Gastrocnemius medialis (tissue), 4 donors: ENCODE results near the gene PRAMEF18. TPM values are rescaled to one million over a fixed set of nuclear protein-coding genes. Genes with fewer than 3 reads are reported as not detected.
A peak's percentile ranks its signal among the peaks of the same experiment; 100 is the strongest.
"Not testable (repeated sequence)": the region's sequence is repeated elsewhere in the genome, so short reads cannot be mapped to it uniquely, and the experiment has no call there.

Source experiments
- ATAC-seq, 2 donors: fragments of 150-250 bp; one replicate each; pipeline ENCODE4 v1.9.1; 2016
- DNase-seq, 2 donors: peaks; one replicate each; pipeline ENCODE4 v3.0.0-alpha.2; 2019
- H3K27ac ChIP-seq, 4 donors: fragments of 200-600 bp; sonication (generic); 1 replicate in 1 of 4; 2 replicates in 3 of 4; pipeline ENCODE4 v1.5.1; 2016 to 2018; ENCODE audit warnings: mild to moderate bottlenecking in 2 of 4, moderate library complexity in 1 of 4
- H3K27me3 ChIP-seq, 3 donors: fragments of 200-600 bp; sonication (generic) in 2 of 3; 1 replicate in 1 of 3; 2 replicates in 2 of 3; pipeline versions ENCODE4 v1.5.1 to v1.6.0; 2016 to 2019; ENCODE audit warnings: mild to moderate bottlenecking in 1 of 3, moderate library complexity in 1 of 3
- H3K36me3 ChIP-seq, 2 donors: fragments of 200-600 bp; sonication (generic) in 1 of 2; one replicate each; pipeline ENCODE4 v1.5.1; 2017 to 2018
- H3K4me1 ChIP-seq, 2 donors: fragments of 200-600 bp; sonication (generic) in 1 of 2; one replicate each; pipeline ENCODE4 v1.5.1; 2016 to 2017; ENCODE audit warnings: mild to moderate bottlenecking in 2 of 2
- H3K4me3 ChIP-seq, 4 donors: fragments of 200-600 bp; sonication (generic) in 3 of 4; 1 replicate in 1 of 4; 2 replicates in 3 of 4; pipeline ENCODE4 v1.5.1; 2016 to 2019; ENCODE audit warnings: mild to moderate bottlenecking in 2 of 4
- H3K9me3 ChIP-seq, 3 donors: fragments of 200-600 bp; sonication (generic) in 2 of 3; 1 replicate in 1 of 3; 2 replicates in 2 of 3; pipeline ENCODE4 v1.5.1; 2016 to 2019
- in situ Hi-C, 4 donors: fragments of 200-750 bp; cut with MboI; loops; one replicate each; pipeline versions ENCODE4 v1.15.0 to v1.8.0; 2017; ENCODE audit warnings: low sequenced_read_pairs in 4 of 4
- intact Hi-C: fragments of 100-400 bp; cut with DNase I; formaldehyde crosslinking; loops from one replicate; pipeline ENCODE4 v1.15.1; 2023; ENCODE audit warnings: low total_unique reads
- total RNA-seq, 4 donors: library from RNA; depleted of rRNA; stranded (reverse); fragments of >200 nt; gene quantifications; one replicate each; pipeline versions ENCODE4 v1.1.0 to v1.2.3, GENCODE V29; 2016

Gene PRAMEF18
- not detected for total RNA-seq

GRCh38 chr1:13225675-13226204, at the start of gene PRAMEF18:
Gene PRAMEF18, minus strand, starts transcription at chr1:13226154. Its CDS starts 48 bp downstream, at chr1:13226106.
- H3K36me3 ChIP-seq, ATAC-seq, intact Hi-C loops, H3K27me3 ChIP-seq, H3K27ac ChIP-seq, H3K4me3 ChIP-seq, H3K9me3 ChIP-seq, DNase-seq, in situ Hi-C loops, H3K4me1 ChIP-seq: not testable (repeated sequence)

GRCh38 chr1:13265124-13265523, 39.2 kb upstream of the PRAMEF18 start:
- H3K27me3 ChIP-seq, H3K27ac ChIP-seq, H3K9me3 ChIP-seq, ATAC-seq, in situ Hi-C loops, intact Hi-C loops, H3K4me1 ChIP-seq, H3K4me3 ChIP-seq, DNase-seq, H3K36me3 ChIP-seq: not testable (repeated sequence)

- H3K36me3 ChIP-seq, H3K4me3 ChIP-seq, DNase-seq, H3K9me3 ChIP-seq, H3K4me1 ChIP-seq, in situ Hi-C loops, H3K27me3 ChIP-seq, intact Hi-C loops, H3K27ac ChIP-seq, ATAC-seq: not testable (repeated sequence)
Observed at GRCh38 chr1:13253898-13254297, 27.9 kb upstream of the PRAMEF18 start, which contains the start of gene PRAMEF5. Gene PRAMEF5, plus strand, starts transcription at chr1:13254198. Its CDS starts 5,071 bp downstream, at chr1:13259269.

- ATAC-seq, DNase-seq, in situ Hi-C loops: not testable (repeated sequence)
Observed at GRCh38 chr1:13247122-13247521, 21.2 kb upstream of the PRAMEF18 start.

GRCh38 chr1:13246554-13246871, 20.6 kb upstream of the PRAMEF18 start:
- H3K9me3 ChIP-seq, H3K27ac ChIP-seq, intact Hi-C loops, H3K4me3 ChIP-seq, H3K27me3 ChIP-seq, ATAC-seq, in situ Hi-C loops, H3K36me3 ChIP-seq, H3K4me1 ChIP-seq, DNase-seq: not testable (repeated sequence)

More at GRCh38 chr1:13247122-13247521, 21.2 kb upstream of the PRAMEF18 start:
- H3K27me3 ChIP-seq, H3K4me1 ChIP-seq, intact Hi-C loops, H3K4me3 ChIP-seq, H3K9me3 ChIP-seq, H3K36me3 ChIP-seq, H3K27ac ChIP-seq: not testable (repeated sequence)

GRCh38 chr1:13245841-13246553, 20.0 kb upstream of the PRAMEF18 start:
- intact Hi-C loops = not testable (repeated sequence)

GRCh38 chr1:13243536-13244263, 17.7 kb upstream of the PRAMEF18 start:
- in situ Hi-C loops, H3K36me3 ChIP-seq, ATAC-seq, DNase-seq, H3K4me1 ChIP-seq, H3K4me3 ChIP-seq, H3K27me3 ChIP-seq, H3K9me3 ChIP-seq, H3K27ac ChIP-seq, intact Hi-C loops: not testable (repeated sequence)

More at GRCh38 chr1:13245841-13246553, 20.0 kb upstream of the PRAMEF18 start:
- H3K4me1 ChIP-seq, DNase-seq, H3K9me3 ChIP-seq, in situ Hi-C loops, H3K27me3 ChIP-seq, ATAC-seq, H3K36me3 ChIP-seq, H3K4me3 ChIP-seq, H3K27ac ChIP-seq: not testable (repeated sequence)

GRCh38 chr1:13239633-13240032, 13.7 kb upstream of the PRAMEF18 start:
- H3K36me3 ChIP-seq, H3K4me1 ChIP-seq, H3K27me3 ChIP-seq, in situ Hi-C loops, H3K9me3 ChIP-seq, H3K4me3 ChIP-seq, intact Hi-C loops, ATAC-seq, DNase-seq, H3K27ac ChIP-seq: not testable (repeated sequence)

GRCh38 chr1:13237572-13237971, 11.6 kb upstream of the PRAMEF18 start:
- H3K36me3 ChIP-seq, DNase-seq, H3K27me3 ChIP-seq, in situ Hi-C loops, H3K27ac ChIP-seq, H3K4me3 ChIP-seq, H3K9me3 ChIP-seq, ATAC-seq, intact Hi-C loops, H3K4me1 ChIP-seq: not testable (repeated sequence)

- in situ Hi-C loops, H3K36me3 ChIP-seq, H3K27me3 ChIP-seq, intact Hi-C loops, H3K4me3 ChIP-seq, H3K4me1 ChIP-seq, H3K27ac ChIP-seq, H3K9me3 ChIP-seq: not testable (repeated sequence)
- ATAC-seq (peak; percentile 61 to 91), DNase-seq (peak in 1 of 2 donors; percentile 19)
Observed at GRCh38 chr1:13234057-13234456, 8.1 kb upstream of the PRAMEF18 start.

- in situ Hi-C loops, H3K36me3 ChIP-seq, H3K9me3 ChIP-seq, ATAC-seq, H3K4me1 ChIP-seq, intact Hi-C loops, H3K27ac ChIP-seq, H3K27me3 ChIP-seq, DNase-seq, H3K4me3 ChIP-seq: not testable (repeated sequence)
Observed at GRCh38 chr1:13232056-13232455, 6.1 kb upstream of the PRAMEF18 start.
